NCI-H510A treated with DMSO at 0.1 percent for 48 hours (cell line): Measurements from ENCODE around the gene MAP1S.
"Not testable (repeated sequence)": the region's sequence is repeated elsewhere in the genome, so short reads cannot be mapped to it uniquely, and the experiment has no call there.

Experiments
- DNase-seq: peaks from one replicate; lab custom pipeline; 2025; lab: John Stamatoyannopoulos, UW

The MAP1S gene

GRCh38 chr19:17762505-17763229, 43.4 kb downstream of the MAP1S start:
- DNase-seq, result no peak

DNA sequence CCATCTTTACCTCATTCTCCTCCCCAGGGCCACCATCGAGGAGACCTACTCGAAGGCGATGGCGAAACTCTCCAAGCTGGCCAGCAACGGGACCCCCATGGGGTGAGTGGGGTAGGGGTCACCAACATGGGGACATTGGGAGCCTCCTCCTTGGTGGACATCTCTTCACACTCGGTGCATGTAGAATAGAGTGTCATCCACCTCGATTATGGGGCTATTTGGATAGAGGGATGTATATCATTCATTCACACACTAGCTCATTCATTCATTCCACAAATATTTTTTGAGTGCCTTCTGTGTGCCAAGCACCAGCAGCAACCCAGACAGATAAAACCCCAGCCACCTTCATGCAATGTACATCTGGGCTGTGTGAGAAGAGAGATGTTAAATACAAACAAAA, 45.1 kb downstream of the MAP1S start:
- DNase-seq, result no peak

GRCh38 chr19:17765069-17765618, 45.9 kb downstream of the MAP1S start:
- no peak for DNase-seq

- DNase-seq, result peak; percentile 62
Observed at GRCh38 chr19:17766543-17767131, 47.4 kb downstream of the MAP1S start.

- no peak for DNase-seq
Observed at GRCh38 chr19:17767559-17767958, 48.3 kb downstream of the MAP1S start.

DNA sequence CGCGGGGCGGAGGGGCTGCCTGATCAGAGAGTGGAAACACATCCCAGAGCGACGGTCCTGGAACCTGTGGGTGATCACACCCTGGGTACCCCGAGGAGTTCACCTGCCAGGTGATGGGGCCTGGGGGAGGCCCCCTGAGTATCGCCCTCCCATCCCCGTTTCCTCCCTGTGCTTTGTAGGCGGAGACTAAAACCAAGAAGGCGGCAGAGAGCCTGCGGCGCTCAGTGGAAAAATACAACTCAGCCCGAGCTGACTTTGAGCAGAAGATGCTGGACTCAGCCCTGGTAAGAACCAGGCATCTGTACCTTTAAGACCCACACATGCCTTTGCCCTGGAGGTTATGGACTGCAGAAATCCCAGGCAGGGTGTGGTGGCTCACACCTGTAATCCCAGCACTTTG, 51.3 kb downstream of the MAP1S start:
- no peak for DNase-seq

DNA sequence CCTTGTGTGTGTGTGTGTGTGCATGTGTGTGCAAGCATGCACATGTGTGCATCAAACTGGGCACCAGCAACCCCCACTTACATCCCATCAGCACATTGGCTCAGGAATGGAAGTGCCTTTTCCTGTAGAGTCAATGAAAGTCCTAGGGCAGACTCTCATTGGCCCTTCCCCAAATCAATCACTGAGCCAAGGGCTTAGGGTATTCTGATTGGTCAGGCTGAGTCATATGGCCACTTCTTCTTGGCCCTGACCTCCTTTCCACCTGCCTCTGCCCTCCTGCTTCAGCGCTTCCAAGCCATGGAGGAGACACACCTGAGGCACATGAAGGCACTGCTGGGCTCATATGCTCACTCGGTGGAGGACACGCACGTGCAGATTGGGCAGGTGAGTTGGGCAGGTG, 52.9 kb downstream of the MAP1S start:
- no peak for DNase-seq

- DNase-seq, result no peak
Observed at GRCh38 chr19:17775245-17775927, 56.1 kb downstream of the MAP1S start.

GRCh38 chr19:17775991-17776803, 56.9 kb downstream of the MAP1S start:
- DNase-seq, result no peak

GRCh38 chr19:17777840-17778239, 58.6 kb downstream of the MAP1S start:
- not testable (repeated sequence) for DNase-seq

- no peak for DNase-seq
Observed at GRCh38 chr19:17778251-17778967, 59.1 kb downstream of the MAP1S start.

DNA sequence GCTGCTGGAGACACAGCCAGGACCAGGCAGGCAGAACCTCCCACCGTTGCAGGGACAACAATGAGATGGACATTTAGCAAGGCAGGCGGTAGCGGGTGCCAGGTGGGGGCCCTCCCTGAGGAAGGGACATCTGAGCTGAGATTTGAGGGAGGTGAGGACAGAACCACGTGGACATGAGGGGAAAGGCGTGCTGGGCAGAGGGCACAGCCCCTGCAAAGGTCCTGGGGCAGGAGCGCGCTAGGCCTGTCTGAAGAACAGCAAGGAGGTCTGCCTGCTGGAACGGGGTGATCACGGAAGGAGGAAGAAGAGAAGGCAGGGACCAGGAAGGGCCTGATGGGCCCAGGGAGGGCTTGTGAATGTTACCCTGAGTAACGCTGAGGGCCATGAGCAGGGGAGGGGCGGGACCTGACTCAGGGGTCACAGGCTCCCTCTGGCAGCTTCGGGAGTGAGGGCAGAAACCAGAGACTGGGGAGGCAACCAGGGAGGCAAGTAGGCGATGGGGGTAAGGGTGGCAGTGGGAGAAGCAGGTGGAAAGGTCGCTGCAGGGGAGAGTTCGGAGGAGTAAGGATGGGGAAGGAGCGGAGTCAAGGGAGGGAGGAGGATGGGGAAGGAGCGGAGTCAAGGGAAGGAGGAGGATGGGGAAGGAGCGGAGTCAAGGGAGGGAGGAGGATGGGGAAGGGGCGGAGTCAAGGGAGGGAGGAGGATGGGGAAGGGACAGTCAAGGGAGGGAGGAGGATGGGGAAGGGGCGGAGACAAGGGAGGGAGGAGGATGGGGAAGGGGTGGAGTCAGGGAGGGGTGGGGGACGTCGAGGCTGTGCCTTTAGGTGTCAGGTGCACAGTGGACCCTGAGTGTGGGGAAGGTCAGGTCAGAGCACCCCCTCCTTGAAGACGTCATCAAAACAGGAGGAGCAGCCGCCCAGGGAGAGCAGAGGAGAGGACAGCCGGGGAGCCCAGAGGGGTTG, 60.0 kb downstream of the MAP1S start:
- no peak for DNase-seq

GRCh38 chr19:17780781-17781180, 61.5 kb downstream of the MAP1S start:
- DNase-seq, result no peak

- not testable (repeated sequence) for DNase-seq
Observed at GRCh38 chr19:17783721-17784120, 64.4 kb downstream of the MAP1S start.
